H1 (cell line): ENCODE measurements around the gene FABP6.
A peak's percentile ranks its signal among the peaks of the same experiment; 100 is the strongest.

Experiments used
- CEBPB ChIP-seq: IDR thresholded peaks from 2 replicates; pipeline ENCODE4 v1.6.1; 2012; ENCODE audit warnings: low read depth, low read length
- CHD7 ChIP-seq: fragments of 300-600 bp; sonication (generic); IDR thresholded peaks from 2 replicates; pipeline ENCODE4 v1.7.1; 2012; ENCODE audit warnings: low read length, moderate library complexity, mild to moderate bottlenecking, inconsistent platforms; ENCODE audit not compliant: insufficient replicate concordance
- CTCF ChIP-seq, 3 experiments: IDR thresholded peaks; 1 replicate in 2 of 3; 2 replicates in 1 of 3; pipeline versions ENCODE4 v1.5.1 to v1.6.1; 2011; ENCODE audit warnings: low read length in 3 of 3, mild to moderate bottlenecking in 3 of 3, inconsistent platforms in 2 of 3, low read depth in 1 of 3, moderate library complexity in 1 of 3; ENCODE audit not compliant: insufficient read depth in 1 of 3; ENCODE audit errors: control extremely low read depth in 1 of 3
- EP300 ChIP-seq, 2 experiments: IDR thresholded peaks; 1 replicate in 1 of 2; 2 replicates in 1 of 2; pipeline ENCODE4 v1.6.1; 2011 to 2012; ENCODE audit warnings: low read depth in 2 of 2, low read length in 2 of 2, mild to moderate bottlenecking in 2 of 2, borderline replicate concordance in 1 of 2, inconsistent platforms in 1 of 2, moderate library complexity in 1 of 2
- EZH2 ChIP-seq: fragments of 200-600 bp; sonication (generic); IDR thresholded peaks from 2 replicates; pipeline ENCODE4 v1.7.1; 2012; ENCODE audit warnings: low read depth, mild to moderate bottlenecking, moderate library complexity, low read length, inconsistent platforms; ENCODE audit not compliant: severe bottlenecking
- JUN ChIP-seq: IDR thresholded peaks from 2 replicates; pipeline ENCODE4 v1.6.1; 2011; ENCODE audit warnings: low read depth, mild to moderate bottlenecking, improper control_type of control experiment, low read length
- JUND ChIP-seq: IDR thresholded peaks from 2 replicates; pipeline ENCODE4 v1.6.1; 2011; ENCODE audit warnings: mild to moderate bottlenecking, improper control_type of control experiment, low read length
- MAFK ChIP-seq: IDR thresholded peaks from 2 replicates; pipeline ENCODE4 v1.6.1; 2012; ENCODE audit warnings: low read depth, mild to moderate bottlenecking, improper control_type of control experiment, low read length
- POLR2A ChIP-seq, 2 experiments: IDR thresholded peaks; 1 replicate in 1 of 2; 2 replicates in 1 of 2; pipeline ENCODE4 v1.6.1; 2011; ENCODE audit warnings: low read depth in 2 of 2, low read length in 2 of 2, mild to moderate bottlenecking in 2 of 2; ENCODE audit errors: control extremely low read depth in 1 of 2
- POLR2AphosphoS5 ChIP-seq: IDR thresholded peaks from 2 replicates; pipeline ENCODE4 v1.6.1; 2011; ENCODE audit warnings: low read depth, low read length
- RBBP5 ChIP-seq: IDR thresholded peaks from 2 replicates; pipeline ENCODE4 v1.7.1; 2012; ENCODE audit warnings: low read depth, mild to moderate bottlenecking, inconsistent platforms, low read length, moderate library complexity, borderline replicate concordance
- RNF2 ChIP-seq: fragments of 200-900, 300-1000 bp; sonication (generic); IDR thresholded peaks from 2 replicates; pipeline ENCODE4 v1.7.1; 2016; ENCODE audit warnings: borderline replicate concordance, low read depth, mild to moderate bottlenecking, antibody characterized with exemption, low read length; ENCODE audit not compliant: poor library complexity, severe bottlenecking; ENCODE audit errors: missing control alignments
- TEAD4 ChIP-seq: IDR thresholded peaks from 2 replicates; pipeline ENCODE4 v1.6.1; 2012; ENCODE audit warnings: low read depth, low read length, inconsistent platforms, mixed read lengths

- TF ChIP-seq POLR2A (IDR thresholded peaks at IDR 0.05; ENCODE audit: control extremely low read depth in 1 of 2, low read depth in 2 of 2, low read length in 2 of 2), result no peak
- TF ChIP-seq EP300 (IDR thresholded peaks at IDR 0.05; ENCODE audit: borderline replicate concordance in 1 of 2, low read depth in 2 of 2, low read length in 2 of 2), result no peak
- no peak for TF ChIP-seq CEBPB
- TF ChIP-seq TEAD4, result peak; percentile 79
- TF ChIP-seq CTCF (IDR thresholded peaks at IDR 0.05; ENCODE audit: control extremely low read depth in 1 of 3, insufficient read depth in 1 of 3, low read depth in 1 of 3, low read length in 3 of 3), result peak in 2 of 3 experiments; percentile 39 to 57; a peak in 3 of 4 replicates
- TF ChIP-seq RBBP5, result no peak
- TF ChIP-seq CHD7, result no peak
- TF ChIP-seq POLR2AphosphoS5, result no peak
- no peak for TF ChIP-seq JUND
- no peak for TF ChIP-seq EZH2
- TF ChIP-seq JUN, result no peak
- TF ChIP-seq RNF2, result no peak
- TF ChIP-seq MAFK, result no peak
Observed at GRCh38 chr5:160266752-160267345, 37.5 kb downstream of the FABP6 start.
